ENCODE results near the gene ASIC1. TPM values are rescaled to one million over a fixed set of nuclear protein-coding genes. Genes with fewer than 3 reads are reported as not detected.

ASIC1 gene
- total and polyA plus RNA-seq, 2 of the 13 experiments (the other 11 are each of a cell fraction or from before 2014, with no cell fraction given) = 0.44 to 1.5 TPM

GRCh38 chr12:50089730-50090129 is 32.3 kb downstream of the ASIC1 start:
- 95% methylated on average over 7 of the region's 7 CpGs for WGBS (ENCODE audit: low lambda C conversion rate)
- Histone ChIP-seq H3K27ac (ENCODE audit: extremely low read length, insufficient read depth, low read length) (no peak overlapping the region), H3K4me3 (replicated peaks in 1 of 3; ENCODE audit: insufficient read depth in 1 of 3, low read depth in 2 of 3, low read length in 3 of 3) (no peak overlapping the region), H3K9me3 (ENCODE audit: low read length) (no peaks in the 10 kb centered on the region), H2AFZ (ENCODE audit: low read length) (no peak overlapping the region), H3K9ac (ENCODE audit: insufficient read depth, low read depth, low read length) (no peak overlapping the region), H3K4me2 (ENCODE audit: low read depth, low read length) (no peak overlapping the region), H3K36me3 (replicated peaks in 1 of 2; ENCODE audit: control insufficient read depth in 1 of 2, insufficient read depth in 2 of 2, low read length in 2 of 2) (peaks cover 21 to 60% of the 10 kb centered on the region in 2 experiments), H3K4me1 (ENCODE audit: insufficient read depth, low read length) (peaks cover 38% of the 10 kb centered on the region), H4K20me1 (ENCODE audit: insufficient read depth, low read length) (peaks cover 4% of the 10 kb centered on the region; the same call in 1 of the 2 replicates), H3K27me3 (ENCODE audit: control insufficient read depth in 1 of 2, insufficient read depth in 2 of 2, low read length in 2 of 2) (no peaks in the 10 kb centered on the region), H3K79me2 (ENCODE audit: insufficient read depth, low read length) (peaks cover 15% of the 10 kb centered on the region)
- CTCF ChIA-PET (ENCODE audit: low intra/inter-chr PET ratio, low total read pairs) = no interaction called here
- no TSS peak for BruUV-seq (replicated peaks)
- no peak for FAIRE-seq
- intact Hi-C loops (cut with micrococcal nuclease; ENCODE audit: unreplicated experiment) = no loop called here
- no peak for DNase-seq (ENCODE audit: low spot score)
- TF ChIP-seq UBTF (CRISPR knock-in tag; IDR thresholded peaks at IDR 0.05) (no peak), MATR3 (CRISPR knock-in tag; IDR thresholded peaks at IDR 0.05) (no peak), ZNF530 (CRISPR knock-in tag; IDR thresholded peaks at IDR 0.05; ENCODE audit: low read depth) (no peak), CHCHD3 (CRISPR knock-in tag; IDR thresholded peaks at IDR 0.05) (no peak), KIAA2018 (CRISPR knock-in tag; IDR thresholded peaks at IDR 0.05; ENCODE audit: borderline replicate concordance) (no peak), JUN (CRISPR knock-in tag; IDR thresholded peaks at IDR 0.05) (no peak), ZNF44 (CRISPR knock-in tag; IDR thresholded peaks at IDR 0.05) (no peak), SCMH1 (CRISPR knock-in tag; IDR thresholded peaks at IDR 0.05; ENCODE audit: borderline replicate concordance) (no peak), ERF (CRISPR knock-in tag; IDR thresholded peaks at IDR 0.05) (no peak)
- ATAC-seq = no peak
- POLR2A ChIA-PET = interaction anchor here (1.4 kb wide), 1 partner anchor 14 kb away, joined by 4 read pairs; the partner anchor contains the start of gene GPD1
- in situ Hi-C loops (cut with HindIII; ENCODE audit: extremely low pct_ligation_motif_present, low pct_unique_long_range_greater_than_20kb) = no loop called here

Measured in HepG2 (cell line).